A549 (cell line): ENCODE measurements around the gene SERHL2. TPM values are rescaled to one million over a fixed set of nuclear protein-coding genes. Genes with fewer than 3 reads are reported as not detected.

Experiments
- ATAC-seq, 2 experiments: fragments of 200-7000 bp in 1 of 2; fragments of >200 bp in 1 of 2; cut with Nextera tagmentation in 1 of 2; cut with Tn5 transposase in 1 of 2; 3 replicates each; pipeline versions ENCODE4 v1.8.0 to v1.9.1; 2018 to 2020; ENCODE audit warnings: mild to moderate bottlenecking in 1 of 2, moderate library complexity in 1 of 2
- CTCF ChIA-PET: fragments of 300-600 bp; sonication (Branson Sonifier 250); formaldehyde crosslinking; extraction: SDS; loops from one replicate; lab custom pipeline; 2021; ENCODE audit warnings: antibody characterized with exemption, inconsistent platforms; lab: Yijun Ruan, JAX
- POLR2A ChIA-PET: fragments of 350-600 bp; formaldehyde crosslinking; extraction: SDS; loops from one replicate; lab custom pipeline; 2021; ENCODE audit warnings: antibody characterized with exemption, inconsistent platforms; lab: Yijun Ruan, JAX
- DNase-seq, 2 experiments: peaks; one replicate each; pipeline versions ENCODE4 v3.0.0 to v3.0.0-alpha.2; 2011 to 2016; ENCODE audit warnings: low read depth in 1 of 2, low spot score in 1 of 2
- FAIRE-seq: peaks from 2 replicates; lab custom pipeline; 2011; peaks lifted over from hg19 to GRCh38; lab: Jason Lieb, UNC
- H3K27ac ChIP-seq, 2 experiments: fragments of >200 bp; sonication (Bioruptor Twin); formaldehyde crosslinking; 3 replicates each; pipeline ENCODE4 v1.5.1; 2016 to 2017
- H3K4me1 ChIP-seq: fragments of >200 bp; sonication (Bioruptor Twin); formaldehyde crosslinking; 3 replicates; pipeline ENCODE4 v1.6.1; 2016
- H3K4me2 ChIP-seq: fragments of >200 bp; sonication (Bioruptor Twin); formaldehyde crosslinking; 3 replicates; pipeline ENCODE4 v1.6.1; 2016
- H3K4me3 ChIP-seq: fragments of >200 bp; sonication (Bioruptor Twin); formaldehyde crosslinking; 3 replicates; pipeline ENCODE4 v1.5.1; 2016
- H3K9me3 ChIP-seq: fragments of >200 bp; sonication (Bioruptor Twin); formaldehyde crosslinking; 3 replicates; pipeline ENCODE4 v1.6.1; 2016
- ATOH8 ChIP-seq: fragments of 250-450 bp; sonication (Bioruptor Pico); IDR thresholded peaks from 2 replicates; pipeline ENCODE4 v1.5.0; 2020; ENCODE audit warnings: low read depth, mild to moderate bottlenecking, moderate library complexity
- BHLHE40 ChIP-seq: IDR thresholded peaks from 2 replicates; pipeline ENCODE4 v1.6.1; 2012; ENCODE audit warnings: low read depth, low read length, inconsistent platforms
- CBX2 ChIP-seq: fragments of 200-600 bp; sonication (generic); IDR thresholded peaks from 2 replicates; pipeline ENCODE4 v1.6.1; 2016; ENCODE audit warnings: low read depth, mild to moderate bottlenecking, borderline replicate concordance
- CEBPB ChIP-seq, 2 experiments: fragments of >200 bp in 1 of 2; sonication (Bioruptor Twin) in 1 of 2; formaldehyde crosslinking in 1 of 2; IDR thresholded peaks; 2 replicates each; pipeline ENCODE4 v1.6.1; 2012 to 2016
- CHD2 ChIP-seq: fragments of 150-350 bp; IDR thresholded peaks from 2 replicates; pipeline ENCODE4 v1.6.1; 2014; ENCODE audit warnings: low read length; ENCODE audit not compliant: partially characterized antibody
- CTCF ChIP-seq: fragments of >200 bp; sonication (Bioruptor Twin); formaldehyde crosslinking; IDR thresholded peaks from 3 replicates; pipeline ENCODE4 v1.5.1; 2016
- EHF ChIP-seq: fragments of 250-450 bp; sonication (Bioruptor Pico); IDR thresholded peaks from 2 replicates; pipeline ENCODE4 v1.5.0; 2020; ENCODE audit warnings: mild to moderate bottlenecking
- EHMT2 ChIP-seq: fragments of 200-600 bp; sonication (generic); IDR thresholded peaks from 2 replicates; pipeline ENCODE4 v1.6.1; 2016; ENCODE audit warnings: antibody characterized with exemption, low read depth, mild to moderate bottlenecking, moderate library complexity
- EP300 ChIP-seq, 2 experiments: fragments of >200 bp; sonication (Bioruptor Twin); formaldehyde crosslinking; IDR thresholded peaks; 2 replicates in 1 of 2; 3 replicates in 1 of 2; pipeline ENCODE4 v1.6.1; 2016 to 2017
- FOSL2 ChIP-seq, 2 experiments: fragments of 450-650 bp in 1 of 2; fragments of >200 bp in 1 of 2; sonication (Bioruptor Twin) in 1 of 2; formaldehyde crosslinking; IDR thresholded peaks; 2 replicates each; pipeline versions ENCODE4 v1.5.0 to v1.6.1; 2016 to 2020; ENCODE audit warnings: mild to moderate bottlenecking in 1 of 2, moderate library complexity in 1 of 2
- FOXS1 ChIP-seq: fragments of 250-450 bp; sonication (Bioruptor Pico); IDR thresholded peaks from 2 replicates; pipeline ENCODE4 v1.5.0; 2020; ENCODE audit warnings: mild to moderate bottlenecking, moderate library complexity
- HOXA7 ChIP-seq: fragments of 250-450 bp; sonication (Bioruptor Pico); IDR thresholded peaks from 2 replicates; pipeline ENCODE4 v1.5.0; 2020; ENCODE audit warnings: mild to moderate bottlenecking, moderate library complexity
- JUNB ChIP-seq: fragments of >200 bp; sonication (Bioruptor Twin); formaldehyde crosslinking; IDR thresholded peaks from 2 replicates; pipeline ENCODE4 v1.6.1; 2016
- NFE2L2 ChIP-seq: fragments of 150-350 bp; conservative IDR thresholded peaks from 2 replicates; pipeline ENCODE4 v1.6.1; 2014; ENCODE audit warnings: low read length
- POLR2A ChIP-seq: IDR thresholded peaks from 2 replicates; pipeline ENCODE4 v1.6.1; 2012; ENCODE audit warnings: mild to moderate bottlenecking, low read length
- POLR2AphosphoS2 ChIP-seq: conservative IDR thresholded peaks from 2 replicates; pipeline ENCODE4 v1.6.1; 2012; ENCODE audit warnings: low read length, improper control_type of control experiment, inconsistent platforms
- RAD21 ChIP-seq, 2 experiments: fragments of >200 bp in 1 of 2; sonication (Bioruptor Twin) in 1 of 2; formaldehyde crosslinking in 1 of 2; IDR thresholded peaks in 1 of 2; conservative IDR thresholded peaks in 1 of 2; 2 replicates in 1 of 2; 3 replicates in 1 of 2; pipeline ENCODE4 v1.6.1; 2012 to 2018; ENCODE audit warnings: inconsistent platforms in 1 of 2
- RFX5 ChIP-seq: fragments of 450-650 bp; IDR thresholded peaks from 2 replicates; pipeline ENCODE4 v1.7.1; 2014; ENCODE audit warnings: antibody characterized with exemption, mild to moderate bottlenecking, moderate library complexity
- SMC3 ChIP-seq: fragments of >200 bp; sonication (Bioruptor Twin); formaldehyde crosslinking; IDR thresholded peaks from 3 replicates; pipeline ENCODE4 v1.6.1; 2018; ENCODE audit warnings: inconsistent platforms
- SREBF2 ChIP-seq: fragments of 450-650 bp; IDR thresholded peaks from 2 replicates; pipeline ENCODE4 v1.6.1; 2014; ENCODE audit warnings: mild to moderate bottlenecking, moderate library complexity
- USF2 ChIP-seq: fragments of 450-650 bp; IDR thresholded peaks from 2 replicates; pipeline ENCODE4 v1.6.1; 2014; ENCODE audit warnings: antibody characterized with exemption
- ZFP36 ChIP-seq: fragments of 450-650 bp; IDR thresholded peaks from 2 replicates; pipeline ENCODE4 v1.6.1; 2014; ENCODE audit warnings: borderline replicate concordance; ENCODE audit not compliant: partially characterized antibody
- ZNF302 ChIP-seq: fragments of 250-450 bp; sonication (Bioruptor Pico); IDR thresholded peaks from 2 replicates; pipeline ENCODE4 v1.9.0; 2021; ENCODE audit warnings: inconsistent platforms, mild to moderate bottlenecking, moderate library complexity
- WGBS: methylation state at CpG from one replicate; pipeline ENCODE4 v1.1.6; 2017; ENCODE audit errors: missing lambda C conversion rate; 5-methylcytosine and 5-hydroxymethylcytosine counted together
- polyA plus RNA-seq, 4 experiments: library from polyadenylated mRNA; depleted of rRNA in 3 of 4; stranded (reverse); fragments of >200 nt; fragmentation: RNase III in 1 of 4; extraction: RNeasy Plus Mini Kit Qiagen cat#74134 plus additional on column Dnase treatment in 1 of 4; gene quantifications; 2 replicates in 3 of 4; 3 replicates in 1 of 4; pipeline ENCODE4 v1.2.3, GENCODE V29; 2011 to 2017
- TF ChIP-seq, protein P1 (sequence below): fragments of 200-600 bp; sonication (generic); IDR thresholded peaks from 2 replicates; pipeline ENCODE4 v1.6.1; 2016; ENCODE audit warnings: antibody characterized with exemption, mild to moderate bottlenecking, moderate library complexity

The SERHL2 gene
- polyA plus RNA-seq, 2 of the 4 experiments (the other 2 are of a cell fraction): 0.14 to 0.21 TPM

DNA sequence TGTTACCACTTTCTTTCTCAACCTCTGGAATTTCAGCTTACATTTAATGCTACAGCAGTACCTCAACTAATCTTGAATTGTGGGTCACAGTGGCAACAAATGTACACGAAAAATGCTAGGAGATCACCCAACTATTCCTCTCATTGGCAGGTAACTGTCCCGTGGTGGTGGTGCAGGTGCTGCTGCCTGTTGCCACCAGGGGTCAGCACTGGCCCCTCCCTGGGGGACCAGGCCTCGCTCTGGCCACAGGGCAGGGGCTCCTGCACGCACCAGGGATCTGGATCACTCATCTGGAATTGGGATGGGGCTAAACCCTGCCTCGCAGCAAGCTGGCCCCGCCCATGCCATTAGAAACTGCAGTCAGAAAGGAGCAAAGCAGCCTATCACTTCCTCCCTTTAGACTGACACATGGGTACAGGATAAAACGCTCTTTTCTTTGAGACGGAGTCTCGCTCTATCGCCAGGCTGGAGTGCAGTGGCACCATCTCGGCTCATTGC is 67.8 kb downstream of the SERHL2 start:
- TF ChIP-seq RFX5 (no peak), BHLHE40 (no peak), CBX2 (no peak), EHF (CRISPR knock-in tag) (no peak), ATOH8 (CRISPR knock-in tag) (no peak), ZFP36 (no peak), RAD21 (conservative IDR thresholded peaks at IDR 0.05 in 1 of 2, IDR thresholded peaks at IDR 0.05 in 1 of 2) (peak; percentile 77), EHMT2 (no peak), CTCF (peak; percentile 78), SMC3 (peak; percentile 84), USF2 (peak; percentile 51), CEBPB (IDR thresholded peaks at IDR 0.05) (no peak), JUNB (no peak), POLR2A (no peak), FOSL2 (IDR thresholded peaks at IDR 0.05) (no peak), FOSL2 (CRISPR knock-in tag; IDR thresholded peaks at IDR 0.05) (no peak)
- TF ChIP-seq, all 56 proteins: peak for 4
- Histone ChIP-seq H3K4me2 (no peak overlapping the region), H3K4me3 (no peak overlapping the region), H3K9me3 (no peaks in the 10 kb centered on the region), H3K4me1 (peaks cover 10% of the 10 kb centered on the region; the same call in 2 of the 3 replicates), H3K27ac (no peak overlapping the region; a peak in 1 of 6 replicates)
- DNase-seq: peak; percentile 64 to 80
- peak; percentile 88 to 94 for ATAC-seq
- ChIA-PET CTCF (interaction anchor here (0.6 to 4.3 kb wide), 29 partner anchors 8 to 725 kb away, joined by 3 to 42 read pairs (median 4); partner anchors contain the start of genes A4GALT and CYB5R3), POLR2A (no interaction called here)
- FAIRE-seq: no peak
- 45% methylated on average over 9 of the region's 11 CpGs for WGBS

GRCh38 chr22:42622061-42622710 is 68.4 kb downstream of the SERHL2 start:
- FAIRE-seq (no peak), ATAC-seq (no peak), DNase-seq (no peak)
- Histone ChIP-seq H3K4me2 (no peak overlapping the region), H3K9me3 (no peaks in the 10 kb centered on the region), H3K4me1 (peaks cover 10% of the 10 kb centered on the region; the same call in 2 of the 3 replicates), H3K4me3 (no peak overlapping the region), H3K27ac (no peak overlapping the region)
- ChIA-PET POLR2A (no interaction called here), CTCF (interaction anchor here (0.6 to 4.3 kb wide), 19 partner anchors 8 to 529 kb away, joined by 3 to 42 read pairs (median 5); partner anchors contain the start of gene CYB5R3)
- 85% methylated on average over 12 of the region's 20 CpGs for WGBS
- TF ChIP-seq EP300 (IDR thresholded peaks at IDR 0.05): no peak
- TF ChIP-seq FOSL2 (IDR thresholded peaks at IDR 0.05): no peak
- no peak for TF ChIP-seq FOSL2 (CRISPR knock-in tag; IDR thresholded peaks at IDR 0.05)
- TF ChIP-seq ZFP36: no peak
- TF ChIP-seq FOXS1 (CRISPR knock-in tag): no peak
- TF ChIP-seq SREBF2: no peak
- no peak for TF ChIP-seq CHD2
- TF ChIP-seq, protein P1, sequence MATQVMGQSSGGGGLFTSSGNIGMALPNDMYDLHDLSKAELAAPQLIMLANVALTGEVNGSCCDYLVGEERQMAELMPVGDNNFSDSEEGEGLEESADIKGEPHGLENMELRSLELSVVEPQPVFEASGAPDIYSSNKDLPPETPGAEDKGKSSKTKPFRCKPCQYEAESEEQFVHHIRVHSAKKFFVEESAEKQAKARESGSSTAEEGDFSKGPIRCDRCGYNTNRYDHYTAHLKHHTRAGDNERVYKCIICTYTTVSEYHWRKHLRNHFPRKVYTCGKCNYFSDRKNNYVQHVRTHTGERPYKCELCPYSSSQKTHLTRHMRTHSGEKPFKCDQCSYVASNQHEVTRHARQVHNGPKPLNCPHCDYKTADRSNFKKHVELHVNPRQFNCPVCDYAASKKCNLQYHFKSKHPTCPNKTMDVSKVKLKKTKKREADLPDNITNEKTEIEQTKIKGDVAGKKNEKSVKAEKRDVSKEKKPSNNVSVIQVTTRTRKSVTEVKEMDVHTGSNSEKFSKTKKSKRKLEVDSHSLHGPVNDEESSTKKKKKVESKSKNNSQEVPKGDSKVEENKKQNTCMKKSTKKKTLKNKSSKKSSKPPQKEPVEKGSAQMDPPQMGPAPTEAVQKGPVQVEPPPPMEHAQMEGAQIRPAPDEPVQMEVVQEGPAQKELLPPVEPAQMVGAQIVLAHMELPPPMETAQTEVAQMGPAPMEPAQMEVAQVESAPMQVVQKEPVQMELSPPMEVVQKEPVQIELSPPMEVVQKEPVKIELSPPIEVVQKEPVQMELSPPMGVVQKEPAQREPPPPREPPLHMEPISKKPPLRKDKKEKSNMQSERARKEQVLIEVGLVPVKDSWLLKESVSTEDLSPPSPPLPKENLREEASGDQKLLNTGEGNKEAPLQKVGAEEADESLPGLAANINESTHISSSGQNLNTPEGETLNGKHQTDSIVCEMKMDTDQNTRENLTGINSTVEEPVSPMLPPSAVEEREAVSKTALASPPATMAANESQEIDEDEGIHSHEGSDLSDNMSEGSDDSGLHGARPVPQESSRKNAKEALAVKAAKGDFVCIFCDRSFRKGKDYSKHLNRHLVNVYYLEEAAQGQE: no peak
- TF ChIP-seq HOXA7: no peak
- TF ChIP-seq CTCF: no peak
- no peak for TF ChIP-seq USF2
- no peak for TF ChIP-seq POLR2AphosphoS2
- no peak for TF ChIP-seq ZNF302
- no peak for TF ChIP-seq NFE2L2
